ENCODE data around the gene HS1BP3.

Gene HS1BP3

DNA sequence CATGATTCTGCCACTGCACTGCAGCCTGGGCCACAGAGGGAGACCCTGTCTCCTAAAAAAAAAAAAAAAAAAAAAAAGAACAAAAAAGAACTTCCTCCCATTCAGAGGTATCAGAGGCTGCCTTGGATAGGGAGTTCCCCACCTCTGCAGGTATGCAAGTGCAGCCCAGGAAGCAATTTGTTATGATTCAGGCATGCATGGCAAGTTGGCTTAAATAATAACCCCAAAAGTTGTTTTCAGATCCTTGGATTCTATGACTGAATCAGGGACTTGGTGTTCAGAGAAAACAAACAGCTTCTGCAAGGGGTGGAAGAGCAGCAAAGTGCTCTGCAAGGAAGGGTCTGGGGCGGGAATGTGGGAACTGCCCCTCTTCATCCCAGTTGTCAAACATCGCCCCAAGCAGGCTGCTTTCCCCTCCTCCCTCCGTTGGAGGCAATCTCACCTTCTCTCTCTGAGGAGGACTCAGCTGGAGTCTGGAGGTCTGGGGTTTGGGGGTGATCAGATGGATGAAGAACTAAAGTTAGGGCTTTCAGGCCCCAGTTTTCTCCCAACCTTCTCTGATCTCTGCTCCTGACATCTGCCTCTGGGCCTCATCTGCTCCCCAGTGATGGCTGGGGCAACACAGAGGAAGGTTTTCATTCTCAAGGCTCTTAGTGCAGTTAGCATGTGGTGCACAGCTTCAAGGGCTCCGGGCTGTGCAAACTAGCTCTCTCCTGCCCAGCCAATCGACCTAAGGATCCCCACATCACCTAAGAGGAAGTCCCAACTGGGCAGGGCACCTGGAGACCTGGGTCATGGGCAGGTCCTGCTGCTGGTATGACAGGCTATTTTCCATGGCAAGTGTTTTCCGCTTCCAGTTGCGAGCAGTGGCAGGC, 12.5 kb upstream of the HS1BP3 start:
- DNase-seq = no peak

DNA sequence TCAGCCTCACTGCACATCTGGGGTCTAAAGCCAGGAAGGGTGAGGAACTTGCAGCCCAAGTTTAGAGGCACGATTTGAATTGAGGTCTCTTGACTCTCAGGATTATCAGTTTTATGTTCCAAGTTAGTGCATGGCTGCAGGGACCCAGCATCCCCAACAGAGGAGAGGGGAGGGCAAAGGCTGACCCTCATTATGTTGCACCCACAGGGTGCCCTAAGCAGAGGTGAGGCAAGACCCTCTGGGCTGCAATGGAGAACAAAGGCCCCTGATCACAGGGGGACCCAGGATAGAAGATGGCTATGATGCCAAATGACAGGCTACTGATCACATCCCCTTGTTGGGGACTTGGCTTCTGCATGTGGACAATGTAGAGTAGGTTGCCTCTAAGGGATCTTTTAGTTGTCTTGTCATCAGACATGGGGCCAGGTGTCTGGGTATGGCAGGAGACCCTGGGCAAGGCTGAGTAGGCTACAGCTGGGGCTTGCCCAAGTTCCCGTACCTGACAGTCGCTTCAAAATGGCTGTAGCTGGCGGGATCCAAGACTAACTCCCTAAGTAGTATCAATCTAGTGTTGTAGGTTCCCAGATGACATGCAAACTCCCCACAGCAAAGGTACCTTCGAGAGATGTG, 11.5 kb upstream of the HS1BP3 start:
- no peak for DNase-seq

DNA sequence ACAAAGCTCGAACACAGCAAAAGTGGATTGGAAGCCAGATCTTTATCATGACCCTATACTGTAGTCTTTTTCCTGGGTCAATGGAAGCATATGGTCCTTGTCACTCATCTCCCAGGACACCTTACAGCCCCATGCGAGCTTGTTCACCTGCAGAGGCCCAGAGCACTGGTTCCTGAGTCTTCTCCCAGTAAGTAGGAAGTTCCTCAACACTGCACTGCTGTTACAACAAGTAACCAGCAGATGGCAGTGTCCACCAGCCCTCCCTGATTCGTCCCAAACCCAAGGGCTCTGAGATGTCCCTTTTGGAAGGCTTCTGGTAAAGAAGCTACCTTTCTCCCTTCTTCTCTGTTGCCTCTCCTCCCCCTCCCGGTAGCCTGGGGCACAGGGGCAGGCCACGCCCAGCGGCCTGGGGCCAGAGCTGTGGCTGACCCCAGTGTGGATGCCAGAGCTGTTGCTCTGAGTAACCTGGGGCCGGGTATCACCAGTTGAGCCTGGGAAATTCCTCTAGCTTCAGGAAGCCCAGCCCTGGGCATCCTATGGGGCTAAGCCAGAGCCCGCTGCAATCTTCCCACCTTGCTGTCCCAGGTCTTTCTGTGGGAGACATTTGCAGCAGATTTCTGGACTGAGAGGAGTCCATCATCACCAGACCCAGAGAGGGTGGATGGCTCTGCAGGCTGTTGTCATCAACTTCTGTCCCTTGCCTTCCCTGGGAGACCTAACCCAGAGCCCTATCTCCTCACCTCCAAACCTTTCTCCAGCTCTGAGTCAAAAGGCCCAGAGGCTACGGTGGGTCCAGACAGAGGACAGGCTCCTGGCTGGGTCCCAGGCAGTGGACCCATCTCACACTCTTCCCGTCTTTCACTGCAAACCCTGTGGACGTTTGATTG, 10.8 kb upstream of the HS1BP3 start:
- DNase-seq = peak; percentile 32 to 72

DNA sequence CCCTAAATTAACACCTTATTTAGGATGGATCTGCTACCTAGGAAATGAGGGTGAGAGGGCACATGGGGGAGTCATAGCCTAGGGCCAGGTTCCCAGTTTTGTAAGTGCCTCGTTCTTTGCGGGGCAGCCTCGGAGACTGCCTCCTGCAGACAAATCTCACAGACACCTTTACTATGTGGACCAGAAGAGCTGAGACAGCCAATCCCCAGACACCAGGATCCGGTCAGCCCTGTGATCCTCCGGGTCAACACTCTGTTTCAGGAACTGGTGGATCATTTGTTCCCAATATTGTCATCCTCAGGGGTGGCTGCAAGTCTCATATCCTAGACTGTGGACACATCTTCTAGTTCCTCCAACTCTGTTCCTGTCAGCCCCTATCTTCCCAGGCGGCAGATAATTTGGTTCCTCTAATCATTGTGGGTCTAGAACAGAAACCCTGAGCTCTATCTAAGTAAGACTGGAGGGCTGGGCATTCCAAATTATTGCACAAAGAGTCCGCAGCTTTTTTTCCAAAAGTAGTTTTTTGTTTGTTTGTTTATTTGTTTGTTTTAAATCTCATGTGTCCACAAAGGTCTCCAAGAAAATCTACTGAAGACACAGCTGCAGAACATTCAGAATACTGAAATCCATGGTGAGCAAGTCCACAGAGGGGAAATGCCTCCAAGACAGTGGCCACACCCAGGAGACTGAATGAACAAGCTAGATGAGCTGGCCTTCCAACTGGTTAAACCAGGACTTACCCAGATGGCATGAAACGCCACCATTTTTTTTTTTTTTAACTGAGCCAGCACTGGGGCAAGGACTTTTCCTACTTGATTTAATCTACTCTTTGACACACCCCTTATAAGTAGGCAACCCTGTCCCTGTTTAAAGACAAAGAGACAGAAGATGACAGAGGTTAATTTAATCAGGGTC, 9.9 kb upstream of the HS1BP3 start:
- DNase-seq = no peak

DNA sequence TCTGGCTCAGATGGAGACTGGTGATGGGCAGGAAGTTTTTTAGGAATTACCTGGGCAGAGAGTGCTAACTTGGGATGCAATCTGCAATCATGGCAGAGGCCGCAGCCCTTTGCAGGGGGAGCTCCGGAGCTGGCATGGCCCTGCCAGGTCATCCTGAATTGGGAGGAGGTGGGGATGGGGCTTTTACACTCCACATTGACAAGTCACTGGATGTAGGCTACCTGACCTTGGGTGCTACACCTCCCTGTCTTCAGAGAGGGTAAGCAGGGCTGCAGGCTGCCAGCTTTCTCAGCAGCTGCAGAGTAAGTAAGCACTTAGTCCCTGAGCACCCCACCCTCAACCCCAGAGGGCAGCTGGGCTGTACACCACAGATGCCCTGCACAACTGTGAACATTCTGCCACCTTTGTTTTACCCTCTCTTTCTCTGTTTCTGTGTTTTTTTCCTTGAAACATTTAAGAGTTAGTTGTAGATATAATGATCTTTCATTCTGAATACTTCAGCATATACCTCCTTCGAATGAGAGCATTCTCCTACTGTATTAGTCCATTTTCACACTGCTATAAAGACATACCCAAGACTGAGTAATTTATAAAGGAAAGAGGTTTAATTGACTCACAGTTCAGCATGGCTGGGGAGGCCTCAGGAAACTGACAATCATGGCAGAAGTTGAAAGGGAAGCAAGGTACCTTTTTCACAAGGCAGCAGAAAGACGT, 6.8 kb upstream of the HS1BP3 start:
- DNase-seq = no peak

DNA sequence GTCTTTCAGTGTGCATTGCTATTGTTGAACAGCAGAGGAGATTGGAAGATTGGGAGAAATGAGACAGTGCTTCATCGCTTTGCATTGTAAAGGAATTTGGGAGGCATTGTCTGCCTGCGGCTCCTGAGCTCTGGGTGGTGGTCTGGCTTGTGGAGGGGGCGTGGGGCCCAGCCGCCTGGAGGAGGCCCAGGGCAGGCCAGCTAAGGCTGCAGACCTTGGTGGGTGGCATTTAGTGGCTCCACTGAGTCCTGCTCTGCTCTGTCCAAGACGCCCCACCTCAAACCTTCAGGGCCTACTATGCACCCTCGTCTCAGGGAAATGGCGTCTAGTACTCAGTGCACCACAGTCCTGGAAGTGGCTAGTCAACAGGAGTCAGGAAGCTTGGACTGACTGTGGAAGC, 5.7 kb upstream of the HS1BP3 start:
- DNase-seq = no peak

DNA sequence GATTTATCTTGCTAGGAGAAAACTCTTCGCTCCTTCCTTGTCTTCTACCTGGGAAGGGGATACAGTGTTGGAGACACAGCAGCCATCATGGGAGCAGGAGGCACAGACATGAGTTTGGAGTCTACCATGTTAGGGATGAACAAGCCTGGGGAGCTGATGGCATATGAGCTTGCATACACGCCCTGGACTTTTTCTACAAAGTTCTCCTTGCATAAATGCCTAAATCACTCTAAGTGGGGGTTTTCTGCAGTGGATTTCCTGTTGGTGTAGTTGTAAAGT, 3.6 kb upstream of the HS1BP3 start:
- DNase-seq = no peak

DNA sequence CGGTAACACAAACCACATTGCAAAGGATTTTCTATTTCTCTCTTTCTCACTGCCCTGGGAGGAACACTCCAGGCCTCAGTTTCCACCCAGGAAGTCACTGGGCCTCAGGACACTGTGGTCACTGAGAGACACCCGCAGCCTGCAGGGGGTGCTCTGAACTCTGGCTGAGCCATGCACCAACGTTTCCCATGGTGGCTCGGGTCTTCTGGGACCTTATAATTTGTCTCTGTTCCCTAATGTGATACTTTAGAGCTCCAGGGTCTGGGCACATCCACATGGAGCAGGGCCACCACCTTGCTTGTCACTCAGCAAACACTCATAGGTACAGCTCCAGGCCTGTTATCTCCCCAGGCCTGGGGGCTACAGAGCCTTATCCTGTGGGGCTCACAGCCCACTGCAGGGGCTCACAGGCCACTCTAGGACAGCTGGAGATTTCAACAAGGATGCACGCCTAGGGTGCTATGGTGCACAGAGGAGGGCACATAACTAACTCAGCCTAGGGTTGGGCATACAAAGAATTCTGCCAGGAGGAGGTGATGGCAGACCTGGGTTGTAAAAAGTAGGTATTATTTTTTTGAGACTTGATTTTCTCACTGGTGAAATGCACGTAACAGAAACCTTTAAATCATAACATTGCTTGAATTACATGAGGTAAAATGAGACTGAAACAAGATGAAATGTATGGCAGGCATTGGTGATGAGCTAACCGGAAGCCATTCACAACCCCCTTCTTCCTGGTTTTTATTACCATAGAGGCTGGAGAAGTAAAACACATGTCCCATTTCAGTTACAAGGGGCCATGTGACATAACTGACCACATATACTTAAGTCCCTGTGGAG, 3.0 kb upstream of the HS1BP3 start:
- DNase-seq = no peak

DNA sequence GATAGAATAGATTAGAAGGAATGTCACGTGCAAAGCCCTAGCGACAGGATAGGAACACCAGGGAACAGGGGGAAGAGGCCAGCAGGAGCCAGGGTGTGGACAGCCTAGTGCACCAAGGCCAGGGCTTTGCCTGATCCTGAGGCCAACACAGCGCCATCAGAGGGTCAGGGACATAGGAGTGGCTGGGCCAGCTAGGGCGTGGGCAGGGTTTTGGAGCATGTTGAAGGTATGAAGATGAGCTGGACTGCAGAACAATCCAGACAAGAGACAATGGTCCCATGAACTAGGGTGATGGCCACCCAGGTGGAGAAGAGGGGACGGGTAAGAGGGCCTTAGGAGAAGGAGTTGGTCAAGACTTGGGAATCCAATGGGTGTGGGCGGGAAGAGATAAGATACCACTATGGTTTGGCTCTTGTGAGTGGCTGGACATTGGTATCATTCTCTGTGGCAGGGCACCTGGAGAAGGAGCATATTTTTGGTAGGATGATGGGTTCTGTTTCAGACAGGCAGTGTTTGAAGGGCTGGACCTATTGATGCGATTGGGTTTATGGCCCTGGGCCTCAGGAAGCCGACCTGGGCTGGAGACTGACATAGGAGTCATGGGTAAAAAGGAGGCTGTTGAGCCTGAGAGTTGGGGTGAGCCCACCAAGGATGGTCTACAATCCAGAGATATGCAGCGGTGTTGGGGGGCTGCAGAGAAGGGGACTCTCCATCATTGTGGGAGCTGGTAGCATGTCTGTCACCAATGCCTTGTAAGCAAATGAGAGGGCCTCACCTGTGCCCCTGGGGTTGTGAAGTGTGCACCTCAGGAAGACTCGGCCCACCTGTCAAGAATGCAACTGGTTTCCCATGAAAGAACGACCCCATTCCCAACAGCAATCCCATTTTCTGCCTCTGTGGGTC, 2.0 kb upstream of the HS1BP3 start:
- no peak for DNase-seq

DNA sequence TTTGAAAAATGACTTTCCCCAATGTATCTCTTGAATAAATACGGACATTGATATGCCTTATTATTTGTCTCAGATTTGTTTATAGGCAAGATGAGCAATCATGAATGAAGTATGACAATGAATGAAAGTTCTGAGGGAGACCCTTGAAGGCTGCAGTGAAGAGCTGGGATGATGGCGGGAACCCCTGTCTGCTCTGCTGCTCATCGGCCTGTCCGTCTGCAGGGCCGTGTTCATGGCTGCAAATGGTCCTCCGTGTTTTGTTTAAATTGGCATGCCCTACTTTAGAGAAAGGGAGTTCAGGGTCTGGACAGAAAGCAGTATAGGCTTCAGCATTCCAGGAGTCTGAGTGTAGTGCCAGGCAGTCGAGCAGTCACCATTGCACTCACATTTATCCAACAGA, 1.2 kb upstream of the HS1BP3 start:
- no peak for DNase-seq

DNA sequence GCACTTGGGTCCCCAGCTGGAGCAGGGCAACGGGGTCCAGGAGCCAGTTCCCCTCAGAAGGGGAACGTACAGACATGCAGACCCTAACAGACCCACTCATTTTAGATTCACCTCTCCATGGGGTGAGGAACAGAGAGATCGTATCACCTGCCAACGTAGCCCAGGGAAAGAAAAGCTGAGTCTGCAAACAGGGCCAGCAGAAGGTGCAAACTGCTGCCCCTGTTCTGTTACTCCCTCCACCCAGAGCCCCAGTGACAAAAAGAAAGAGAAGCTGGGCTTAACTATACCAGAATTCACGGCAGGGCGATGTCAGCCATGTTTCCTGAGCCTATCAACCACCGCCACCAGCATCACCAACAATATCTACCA, 817 bp upstream of the HS1BP3 start:
- DNase-seq = no peak

DNA sequence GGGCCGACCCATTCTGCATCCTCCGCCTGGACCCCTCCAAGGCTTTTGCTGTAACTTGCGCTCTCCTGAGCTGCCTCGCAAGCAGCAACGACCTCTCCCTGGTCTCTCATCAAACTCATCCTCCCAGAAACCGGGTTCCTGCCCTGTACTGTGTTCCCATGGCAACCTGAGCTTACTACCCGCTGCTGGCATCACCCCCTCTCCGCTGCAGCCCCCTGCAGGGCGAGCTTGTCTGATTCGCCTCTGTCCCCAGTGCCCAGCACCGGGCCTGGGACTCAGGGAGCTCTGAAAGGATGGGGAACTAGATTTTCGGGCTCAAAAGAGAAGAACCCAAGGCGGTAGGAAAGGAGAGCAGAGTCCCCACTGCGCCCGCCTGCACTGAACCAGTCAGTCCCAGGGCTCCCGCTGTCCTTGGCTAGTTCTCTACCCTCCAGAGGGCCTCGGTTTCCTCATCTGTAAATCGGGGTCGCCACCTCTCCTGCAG, 463 bp downstream of the HS1BP3 start:
- peak in 1 of 2 experiments; percentile 31 for DNase-seq

DNA sequence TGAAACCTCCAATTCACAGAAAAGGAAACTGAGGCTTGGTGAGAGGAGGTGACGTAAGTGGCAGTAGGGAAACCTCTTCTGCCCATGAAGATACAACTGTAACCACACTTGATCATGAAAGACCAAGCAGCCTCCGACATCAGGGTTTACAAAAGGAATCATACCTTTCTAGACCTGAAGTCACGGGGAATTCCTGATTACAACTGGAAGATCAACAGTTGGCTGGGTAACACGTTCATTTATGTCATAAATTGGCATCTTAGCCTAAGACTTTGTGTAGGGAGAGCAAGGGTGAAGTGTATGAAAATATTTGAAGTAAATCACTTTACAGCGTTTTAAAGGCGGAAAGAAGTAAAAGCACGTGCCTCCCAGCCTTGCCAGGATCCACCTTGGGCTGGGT, 922 bp downstream of the HS1BP3 start:
- DNase-seq = no peak

DNA sequence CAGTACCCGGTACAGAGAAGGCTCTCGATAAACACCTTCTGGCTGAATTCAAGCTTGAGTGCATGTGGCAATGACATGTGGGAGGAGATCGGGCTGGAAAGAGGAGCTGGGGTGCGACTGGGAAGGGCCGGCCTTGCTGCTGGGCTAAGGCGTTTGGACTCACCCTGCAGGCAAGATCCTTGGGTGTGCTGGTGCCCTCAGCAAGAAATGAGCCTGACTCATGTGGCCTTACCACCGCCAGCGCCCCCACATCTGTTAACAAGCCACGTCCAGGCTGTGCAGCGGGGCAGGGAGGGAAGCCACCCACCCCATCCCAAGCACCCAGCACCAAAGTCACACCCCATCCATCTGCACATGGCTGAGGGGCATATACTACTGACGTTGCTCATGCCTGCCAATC, 1.3 kb downstream of the HS1BP3 start:
- no peak for DNase-seq

DNA sequence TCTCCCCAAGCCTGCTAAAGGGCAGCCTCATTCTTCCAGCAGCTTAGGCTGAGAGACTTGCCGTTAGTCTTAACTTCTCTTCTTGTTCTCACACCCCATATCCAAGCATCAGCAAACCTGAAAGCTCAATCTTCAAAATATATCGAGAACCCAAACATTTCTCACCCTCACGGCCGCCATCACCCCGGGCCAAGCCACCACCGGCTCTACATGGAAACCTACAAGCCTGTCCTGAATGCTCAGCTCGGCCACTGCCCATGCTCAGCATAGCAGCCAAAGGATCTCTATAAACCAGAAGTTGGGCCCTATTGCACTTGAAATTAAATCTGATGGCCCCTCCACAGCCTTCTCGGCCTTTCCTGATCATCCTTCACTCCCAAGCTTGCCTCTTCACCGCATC, 2.1 kb downstream of the HS1BP3 start:
- DNase-seq = no peak

DNA sequence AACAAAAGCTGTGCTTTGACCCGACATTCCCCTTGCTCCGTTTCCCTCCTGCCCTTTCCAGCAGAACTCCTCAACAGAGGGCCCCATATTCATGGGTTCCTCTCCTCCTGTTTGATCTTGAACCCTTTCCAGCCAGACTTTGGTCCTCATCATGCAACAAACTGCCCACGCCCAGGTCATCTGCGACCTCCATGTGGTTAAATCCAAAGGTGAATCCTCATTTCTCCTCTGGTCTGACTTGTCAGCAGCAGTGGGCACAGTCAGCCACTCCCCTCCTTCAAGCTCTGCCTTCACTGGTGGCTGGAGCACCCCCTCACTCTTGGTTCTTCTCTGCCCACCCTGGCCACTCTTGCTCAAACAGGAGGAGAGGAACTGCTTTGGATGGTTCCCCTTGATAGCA, 2.7 kb downstream of the HS1BP3 start:
- no peak for DNase-seq

DNA sequence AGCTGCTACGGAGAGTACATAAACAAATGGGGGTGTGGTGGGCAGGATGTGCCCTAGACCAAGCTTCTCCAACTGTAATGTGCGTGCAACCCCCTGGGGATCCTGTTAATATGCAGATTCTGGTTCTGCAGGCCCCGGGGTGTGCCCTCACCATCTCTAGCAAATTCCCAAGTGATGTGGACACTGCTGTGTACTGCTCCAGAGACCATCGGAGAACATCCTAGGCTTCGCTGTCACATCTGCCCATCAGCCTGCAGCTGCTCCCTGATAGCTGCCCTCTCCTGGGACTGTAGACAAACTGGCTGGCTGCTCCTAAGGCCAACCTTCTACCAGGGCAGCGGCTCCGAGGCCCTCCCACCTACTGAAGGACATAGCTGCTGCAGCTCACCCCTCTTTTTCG, 3.2 kb downstream of the HS1BP3 start:
- DNase-seq = no peak

DNA sequence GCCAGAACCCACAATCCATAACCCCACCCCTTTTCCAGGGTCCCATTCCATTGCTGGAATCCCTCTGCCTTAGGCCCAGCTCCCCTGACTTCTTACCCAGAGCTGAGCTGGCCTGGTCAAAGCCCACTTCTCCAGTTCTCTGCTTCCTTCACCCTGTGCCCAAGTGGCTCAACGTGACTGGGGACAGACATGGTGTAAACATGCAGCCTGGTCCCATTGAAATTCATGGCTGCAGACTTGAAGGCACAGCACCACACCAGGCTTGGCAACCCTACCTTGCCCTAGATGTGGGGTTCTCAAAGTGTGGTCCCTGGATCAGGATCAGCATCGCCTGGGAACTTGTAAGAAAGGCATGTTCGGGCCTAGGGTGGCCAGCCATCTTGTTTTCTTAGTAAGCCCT, 3.7 kb downstream of the HS1BP3 start:
- DNase-seq = no peak

DNA sequence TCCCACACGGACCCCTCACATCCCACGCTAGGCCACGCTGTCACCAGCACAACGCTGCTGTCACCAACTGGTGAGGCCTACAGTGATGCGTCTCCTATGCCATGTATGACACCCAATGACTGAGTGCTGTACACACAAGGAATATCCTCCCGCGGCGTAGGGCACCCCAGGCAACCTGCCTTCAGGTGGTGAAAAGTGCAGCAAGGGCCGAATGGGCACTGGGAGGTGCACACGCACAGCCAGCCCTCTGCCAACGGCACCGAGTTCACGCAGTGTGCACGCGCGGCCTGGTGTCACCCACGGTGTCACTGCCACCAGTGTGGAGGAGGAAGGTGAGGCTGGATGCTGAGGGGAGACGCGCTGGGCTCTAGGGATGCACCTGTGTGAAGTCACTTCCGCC, 4.5 kb downstream of the HS1BP3 start:
- DNase-seq = no peak

DNA sequence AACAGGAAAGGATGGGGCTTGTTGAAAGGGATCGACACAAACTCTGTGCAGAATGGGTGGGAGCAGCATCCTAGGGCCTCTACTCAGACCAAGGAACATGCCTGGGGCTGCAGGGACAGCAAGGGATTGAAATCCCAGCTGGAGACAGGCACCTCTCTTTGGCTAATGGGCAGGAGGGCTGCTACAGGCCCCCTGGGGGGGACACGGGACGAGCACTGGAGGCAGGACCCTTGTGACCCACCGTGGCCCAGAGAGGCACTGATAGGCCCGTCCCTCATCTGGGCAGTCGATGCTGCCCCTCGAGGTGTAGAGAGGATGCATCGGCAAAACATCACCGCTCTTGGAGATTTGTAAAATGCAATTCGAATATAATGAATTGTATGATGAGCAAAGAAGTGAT, 5.1 kb downstream of the HS1BP3 start:
- DNase-seq = no peak
